GM18519 (cell line): Measurements from ENCODE around the gene CGGBP1.
A peak's percentile ranks its signal among the peaks of the same experiment; 100 is the strongest.

ENCODE experiments used
- ATAC-seq: cut with Tn5 transposase; IDR thresholded peaks from one replicate; pipeline ENCODE4 v1.9.1; 2021; ENCODE audit warnings: mild to moderate bottlenecking, moderate library complexity; ENCODE audit not compliant: unreplicated experiment, low FRiP score

Gene CGGBP1

GRCh38 chr3:88058581-88059379 is at the start of gene CGGBP1, which contains the start of gene ZNF654:
Gene CGGBP1, minus strand, starts transcription at chr3:88059005. Its CDS starts 3,029 bp downstream, at chr3:88055976.
Gene ZNF654, plus strand, starts transcription at chr3:88059255. Its CDS starts 65 bp downstream, at chr3:88059320.
- peak; percentile 91 for ATAC-seq

- no peak for ATAC-seq
Observed at GRCh38 chr3:88105325-88105724, 46.5 kb upstream of the CGGBP1 start.

- ATAC-seq: peak; percentile 82
Observed at GRCh38 chr3:88101142-88101541, 42.3 kb upstream of the CGGBP1 start.

GRCh38 chr3:88093266-88093665 is 34.5 kb upstream of the CGGBP1 start:
- ATAC-seq: no peak

GRCh38 chr3:88092270-88092669 is 33.5 kb upstream of the CGGBP1 start:
- no peak for ATAC-seq

GRCh38 chr3:88090681-88091080 is 31.9 kb upstream of the CGGBP1 start:
- ATAC-seq: no peak

- ATAC-seq: no peak
Observed at GRCh38 chr3:88084097-88084501, 25.3 kb upstream of the CGGBP1 start.

- ATAC-seq: no peak
Observed at GRCh38 chr3:88082854-88083253, 24.0 kb upstream of the CGGBP1 start.

- ATAC-seq: no peak
Observed at GRCh38 chr3:88078932-88079331, 20.1 kb upstream of the CGGBP1 start.

GRCh38 chr3:88076712-88077111 is 17.9 kb upstream of the CGGBP1 start:
- ATAC-seq: no peak

- no peak for ATAC-seq
Observed at GRCh38 chr3:88075497-88075896, 16.7 kb upstream of the CGGBP1 start.

- no peak for ATAC-seq
Observed at GRCh38 chr3:88075072-88075471, 16.3 kb upstream of the CGGBP1 start.

GRCh38 chr3:88061746-88062145 is 2.9 kb upstream of the CGGBP1 start:
- ATAC-seq: no peak

GRCh38 chr3:88059380-88060170 is 770 bp upstream of the CGGBP1 start:
- ATAC-seq: peak; percentile 4

- ATAC-seq: no peak
Observed at GRCh38 chr3:88058306-88058580, 562 bp downstream of the CGGBP1 start.

GRCh38 chr3:88057630-88058305 is 1.0 kb downstream of the CGGBP1 start:
- ATAC-seq: no peak

GRCh38 chr3:88046766-88047165 is 12.0 kb downstream of the CGGBP1 start:
- ATAC-seq: no peak

- ATAC-seq: no peak
Observed at GRCh38 chr3:88044411-88044810, 14.4 kb downstream of the CGGBP1 start.

- ATAC-seq: no peak
Observed at GRCh38 chr3:88041005-88041404, 17.8 kb downstream of the CGGBP1 start.

GRCh38 chr3:88040529-88040928 is 18.3 kb downstream of the CGGBP1 start:
- no peak for ATAC-seq

- ATAC-seq: no peak
Observed at GRCh38 chr3:88038566-88038965, 20.2 kb downstream of the CGGBP1 start.
